ENCODE results near the gene GBF1. TPM values are rescaled to one million over a fixed set of nuclear protein-coding genes. Genes with fewer than 3 reads are reported as not detected.
A peak's percentile ranks its signal among the peaks of the same experiment; 100 is the strongest.

GBF1 gene
- total RNA-seq, 1 donor, result 38.0 TPM

GRCh38 chr10:102397222-102398171 is 152.2 kb downstream of the GBF1 start:
- H3K36me3 ChIP-seq (ENCODE audit: insufficient read depth, low read length), result peaks cover 36% of the 10 kb centered on the region
- peak; percentile 60 for DNase-seq (ENCODE audit: insufficient read length, low spot score, missing footprints)
- H3K9me3 ChIP-seq (ENCODE audit: low read depth, low read length), result no peaks in the 10 kb centered on the region
- no peak overlapping the region for H2AFZ ChIP-seq (ENCODE audit: low read length)
- TF ChIP-seq, protein P1, sequence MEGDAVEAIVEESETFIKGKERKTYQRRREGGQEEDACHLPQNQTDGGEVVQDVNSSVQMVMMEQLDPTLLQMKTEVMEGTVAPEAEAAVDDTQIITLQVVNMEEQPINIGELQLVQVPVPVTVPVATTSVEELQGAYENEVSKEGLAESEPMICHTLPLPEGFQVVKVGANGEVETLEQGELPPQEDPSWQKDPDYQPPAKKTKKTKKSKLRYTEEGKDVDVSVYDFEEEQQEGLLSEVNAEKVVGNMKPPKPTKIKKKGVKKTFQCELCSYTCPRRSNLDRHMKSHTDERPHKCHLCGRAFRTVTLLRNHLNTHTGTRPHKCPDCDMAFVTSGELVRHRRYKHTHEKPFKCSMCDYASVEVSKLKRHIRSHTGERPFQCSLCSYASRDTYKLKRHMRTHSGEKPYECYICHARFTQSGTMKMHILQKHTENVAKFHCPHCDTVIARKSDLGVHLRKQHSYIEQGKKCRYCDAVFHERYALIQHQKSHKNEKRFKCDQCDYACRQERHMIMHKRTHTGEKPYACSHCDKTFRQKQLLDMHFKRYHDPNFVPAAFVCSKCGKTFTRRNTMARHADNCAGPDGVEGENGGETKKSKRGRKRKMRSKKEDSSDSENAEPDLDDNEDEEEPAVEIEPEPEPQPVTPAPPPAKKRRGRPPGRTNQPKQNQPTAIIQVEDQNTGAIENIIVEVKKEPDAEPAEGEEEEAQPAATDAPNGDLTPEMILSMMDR (IDR thresholded peaks at IDR 0.05; ENCODE audit: extremely low read depth, low read depth, low read length), result no peak
- no peak overlapping the region for H3K27ac ChIP-seq (ENCODE audit: low read depth, low read length)
- no peaks in the 10 kb centered on the region for H4K20me1 ChIP-seq (ENCODE audit: insufficient read depth, low read length)
- no peak overlapping the region for H3K4me2 ChIP-seq (ENCODE audit: insufficient read depth, low read length)
- H3K27me3 ChIP-seq (ENCODE audit: insufficient read depth, low read length), result no peaks in the 10 kb centered on the region
- peaks cover 18% of the 10 kb centered on the region for H3K4me1 ChIP-seq (ENCODE audit: insufficient read depth, low read length)
- H3K4me3 ChIP-seq (ENCODE audit: insufficient read depth, low read length), result no peak overlapping the region
- peaks cover 13% of the 10 kb centered on the region for H3K79me2 ChIP-seq (ENCODE audit: insufficient read depth, low read length)

- no peak overlapping the region for H2AFZ ChIP-seq (ENCODE audit: low read length)
- DNase-seq (ENCODE audit: insufficient read length, low spot score, missing footprints), result peak; percentile 62
- H3K4me1 ChIP-seq (ENCODE audit: insufficient read depth, low read length), result peaks cover 18% of the 10 kb centered on the region
- H3K4me3 ChIP-seq (ENCODE audit: insufficient read depth, low read length), result no peak overlapping the region
- peaks cover 37% of the 10 kb centered on the region for H3K36me3 ChIP-seq (ENCODE audit: insufficient read depth, low read length)
- no peaks in the 10 kb centered on the region for H3K9me3 ChIP-seq (ENCODE audit: low read depth, low read length)
- H4K20me1 ChIP-seq (ENCODE audit: insufficient read depth, low read length), result no peaks in the 10 kb centered on the region
- TF ChIP-seq, protein P1 (IDR thresholded peaks at IDR 0.05; ENCODE audit: extremely low read depth, low read depth, low read length), result no peak
- no peak overlapping the region for H3K27ac ChIP-seq (ENCODE audit: low read depth, low read length)
- H3K79me2 ChIP-seq (ENCODE audit: insufficient read depth, low read length), result peaks cover 13% of the 10 kb centered on the region
- H3K27me3 ChIP-seq (ENCODE audit: insufficient read depth, low read length), result no peaks in the 10 kb centered on the region
- H3K4me2 ChIP-seq (ENCODE audit: insufficient read depth, low read length), result peak overlapping the region; percentile 73
These were observed 153.1 kb downstream of the GBF1 start for GRCh38 chr10:102398172-102399020.

DNA sequence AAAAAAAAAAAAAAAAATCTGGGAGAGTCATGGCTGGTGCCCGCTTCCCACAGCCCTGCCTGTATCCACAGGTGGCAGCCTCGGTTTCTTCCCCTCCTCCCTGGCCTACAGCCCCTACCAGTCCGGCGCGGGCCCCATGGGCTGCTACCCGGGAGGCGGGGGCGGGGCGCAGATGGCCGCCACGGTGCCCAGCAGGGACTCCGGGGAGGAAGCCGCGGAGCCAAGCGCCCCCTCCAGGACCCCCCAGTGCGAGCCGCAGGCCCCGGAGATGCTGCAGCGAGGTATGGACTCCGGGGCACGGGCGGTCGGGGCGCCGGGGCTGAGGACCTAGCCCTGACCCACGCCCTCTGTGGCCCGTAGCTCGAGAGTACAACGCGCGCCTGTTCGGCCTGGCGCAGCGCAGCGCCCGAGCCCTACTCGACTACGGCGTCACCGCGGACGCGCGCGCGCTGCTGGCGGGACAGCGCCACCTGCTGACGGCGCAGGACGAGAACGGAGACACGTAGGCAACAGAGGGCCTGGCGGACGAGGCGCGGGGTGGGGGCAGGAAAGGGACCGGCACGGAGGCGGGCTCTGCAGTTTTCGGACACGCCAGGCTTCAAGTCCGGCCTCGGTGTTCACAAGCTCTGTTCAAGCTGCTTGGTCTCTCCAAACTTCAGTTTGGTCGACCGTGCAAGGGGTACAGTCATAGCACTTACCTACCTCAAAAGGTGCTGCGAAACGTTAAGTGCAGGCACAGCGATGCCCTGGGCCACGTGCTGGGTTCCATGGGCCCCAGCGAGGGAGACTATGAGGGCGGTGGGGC is 154.1 kb downstream of the GBF1 start:
- peak overlapping the region; percentile 72 for H2AFZ ChIP-seq (ENCODE audit: low read length)
- peaks cover 14% of the 10 kb centered on the region for H3K4me1 ChIP-seq (ENCODE audit: insufficient read depth, low read length)
- H3K4me2 ChIP-seq (ENCODE audit: insufficient read depth, low read length), result peak overlapping the region; percentile 73
- H4K20me1 ChIP-seq (ENCODE audit: insufficient read depth, low read length), result peaks cover 2% of the 10 kb centered on the region
- no peaks in the 10 kb centered on the region for H3K27me3 ChIP-seq (ENCODE audit: insufficient read depth, low read length)
- DNase-seq (ENCODE audit: insufficient read length, low spot score, missing footprints), result peak; percentile 100
- H3K9me3 ChIP-seq (ENCODE audit: low read depth, low read length), result no peaks in the 10 kb centered on the region
- TF ChIP-seq, protein P1 (IDR thresholded peaks at IDR 0.05; ENCODE audit: extremely low read depth, low read depth, low read length), result peak; percentile 80
- peak overlapping the region; percentile 76 for H3K4me3 ChIP-seq (ENCODE audit: insufficient read depth, low read length)
- peak overlapping the region; percentile 34 for H3K27ac ChIP-seq (ENCODE audit: low read depth, low read length)
- peaks cover 37% of the 10 kb centered on the region for H3K36me3 ChIP-seq (ENCODE audit: insufficient read depth, low read length)
- peaks cover 13% of the 10 kb centered on the region for H3K79me2 ChIP-seq (ENCODE audit: insufficient read depth, low read length)

All from osteoblast (primary cell).